SKM-1 (cell line): ENCODE measurements around the gene FGF14.

Source experiments
- DNase-seq: peaks from one replicate; lab custom pipeline; 2025; ENCODE audit not compliant: unreplicated experiment; lab: John Stamatoyannopoulos, UW

Gene FGF14

GRCh38 chr13:102369302-102369701 lies 32.5 kb downstream of the FGF14 start:
- DNase-seq, result no peak

- DNase-seq, result no peak
Measured at GRCh38 chr13:102367836-102368235, 34.0 kb downstream of the FGF14 start.

GRCh38 chr13:102361113-102361512 lies 40.7 kb downstream of the FGF14 start:
- no peak for DNase-seq

GRCh38 chr13:102359264-102359663 lies 42.6 kb downstream of the FGF14 start:
- DNase-seq, result no peak

- no peak for DNase-seq
Measured at GRCh38 chr13:102355251-102355650, 46.6 kb downstream of the FGF14 start.

GRCh38 chr13:102354011-102354410 lies 47.8 kb downstream of the FGF14 start:
- no peak for DNase-seq

- no peak for DNase-seq
Measured at GRCh38 chr13:102351521-102351920, 50.3 kb downstream of the FGF14 start.

- DNase-seq, result no peak
Measured at GRCh38 chr13:102347490-102347889, 54.4 kb downstream of the FGF14 start.

- no peak for DNase-seq
Measured at GRCh38 chr13:102346769-102347168, 55.1 kb downstream of the FGF14 start.

- no peak for DNase-seq
Measured at GRCh38 chr13:102344410-102344809, 57.4 kb downstream of the FGF14 start.

GRCh38 chr13:102333320-102334198 lies 68.3 kb downstream of the FGF14 start:
- DNase-seq, result no peak

- no peak for DNase-seq
Measured at GRCh38 chr13:102328909-102329308, 72.9 kb downstream of the FGF14 start.

GRCh38 chr13:102327119-102327617 lies 74.7 kb downstream of the FGF14 start:
- DNase-seq, result no peak

GRCh38 chr13:102326381-102327118 lies 75.3 kb downstream of the FGF14 start:
- no peak for DNase-seq

- DNase-seq, result no peak
Measured at GRCh38 chr13:102325321-102325720, 76.5 kb downstream of the FGF14 start.

GRCh38 chr13:102323505-102323904 lies 78.3 kb downstream of the FGF14 start:
- DNase-seq, result no peak

GRCh38 chr13:102323012-102323411 lies 78.8 kb downstream of the FGF14 start:
- DNase-seq, result no peak

GRCh38 chr13:102322211-102322610 lies 79.6 kb downstream of the FGF14 start:
- no peak for DNase-seq

GRCh38 chr13:102318233-102318632 lies 83.6 kb downstream of the FGF14 start:
- no peak for DNase-seq

- no peak for DNase-seq
Measured at GRCh38 chr13:102317593-102317992, 84.3 kb downstream of the FGF14 start.

- no peak for DNase-seq
Measured at GRCh38 chr13:102316732-102317131, 85.1 kb downstream of the FGF14 start.

GRCh38 chr13:102312841-102313240 lies 89.0 kb downstream of the FGF14 start:
- DNase-seq, result no peak
